Activated T-cell treated with anti-CD3 and anti-CD28 coated beads, Interleukin-2, amount 50 U/mL, for 1 hour (primary cell): ENCODE data around the gene TTK.

Experiments
- DNase-seq: peaks from one replicate; pipeline ENCODE4 v3.0.0-alpha.2; 2020

TTK gene

GRCh38 chr6:80004173-80005072 is at the start of gene TTK:
TTK (plus strand) TSS chr6:80004649; CDS start chr6:80005844, 1,195 bp downstream.
- peak; percentile 89 for DNase-seq

- no peak for DNase-seq
Measured at GRCh38 chr6:79954849-79955248, 49.6 kb upstream of the TTK start.

GRCh38 chr6:79964607-79965081 is 39.8 kb upstream of the TTK start:
- no peak for DNase-seq

GRCh38 chr6:79967178-79967577 is 37.3 kb upstream of the TTK start:
- DNase-seq = no peak

GRCh38 chr6:79969784-79970183 is 34.7 kb upstream of the TTK start:
- no peak for DNase-seq

- DNase-seq = no peak
Measured at GRCh38 chr6:79971193-79971592, 33.3 kb upstream of the TTK start.

- DNase-seq = no peak
Measured at GRCh38 chr6:79981652-79982051, 22.8 kb upstream of the TTK start.

- no peak for DNase-seq
Measured at GRCh38 chr6:79984261-79984660, 20.2 kb upstream of the TTK start.

GRCh38 chr6:79985128-79985527 is 19.3 kb upstream of the TTK start:
- DNase-seq = no peak

GRCh38 chr6:79989641-79990040 is 14.8 kb upstream of the TTK start:
- no peak for DNase-seq

- no peak for DNase-seq
Measured at GRCh38 chr6:79993012-79993910, 11.2 kb upstream of the TTK start.

- no peak for DNase-seq
Measured at GRCh38 chr6:79993911-79994309, 10.5 kb upstream of the TTK start.

- no peak for DNase-seq
Measured at GRCh38 chr6:79997728-79998127, 6.7 kb upstream of the TTK start.

- no peak for DNase-seq
Measured at GRCh38 chr6:80001337-80001736, 3.1 kb upstream of the TTK start.

- no peak for DNase-seq
Measured at GRCh38 chr6:80003826-80004172, 650 bp upstream of the TTK start.

- DNase-seq = no peak
Measured at GRCh38 chr6:80005406-80005805, 957 bp downstream of the TTK start.

GRCh38 chr6:80006541-80006940 is 2.1 kb downstream of the TTK start:
- DNase-seq = no peak

GRCh38 chr6:80009531-80009930 is 5.1 kb downstream of the TTK start:
- DNase-seq = no peak

GRCh38 chr6:80010288-80010687 is 5.8 kb downstream of the TTK start:
- DNase-seq = no peak

- no peak for DNase-seq
Measured at GRCh38 chr6:80015839-80016435, 11.5 kb downstream of the TTK start.

GRCh38 chr6:80020381-80021120 is 16.1 kb downstream of the TTK start:
- DNase-seq = no peak

GRCh38 chr6:80021131-80021530 is 16.7 kb downstream of the TTK start:
- no peak for DNase-seq

- no peak for DNase-seq
Measured at GRCh38 chr6:80021591-80021990, 17.1 kb downstream of the TTK start.
